CD14-positive monocyte (primary cell): ENCODE results near the gene GJC3. TPM values are rescaled to one million over a fixed set of nuclear protein-coding genes. Genes with fewer than 3 reads are reported as not detected.
A peak's percentile ranks its signal among the peaks of the same experiment; 100 is the strongest.

Experiments used
- DNase-seq, 3 donors: peaks; one replicate each; pipeline ENCODE4 v3.0.0-alpha.2; 2011 to 2022
- H2AFZ ChIP-seq: 2 replicates; pipeline ENCODE4 v1.6.0; 2012; ENCODE audit warnings: mild to moderate bottlenecking, low read depth, low read length, inconsistent platforms; ENCODE audit not compliant: insufficient read depth, poor library complexity, severe bottlenecking
- H3K27ac ChIP-seq, 2 donors: 1 replicate in 1 of 2; 2 replicates in 1 of 2; pipeline ENCODE4 v1.5.1; 2012 to 2013; ENCODE audit warnings: low read length in 2 of 2, control low read depth in 1 of 2, inconsistent platforms in 1 of 2, low read depth in 1 of 2, mild to moderate bottlenecking in 1 of 2
- H3K27me3 ChIP-seq, 2 donors: one replicate each; pipeline versions ENCODE4 v1.6.0 to v1.6.1; 2011 to 2013; ENCODE audit warnings: low read length in 2 of 2; ENCODE audit not compliant: control insufficient read depth in 2 of 2, insufficient read depth in 2 of 2
- H3K36me3 ChIP-seq, 2 donors: replicated peaks in 1 of 2; 1 replicate in 1 of 2; 2 replicates in 1 of 2; pipeline versions ENCODE4 v1.5.1 to v1.6.1; 2012 to 2013; ENCODE audit warnings: low read length in 2 of 2, control low read depth in 1 of 2, inconsistent platforms in 1 of 2, mild to moderate bottlenecking in 1 of 2; ENCODE audit not compliant: insufficient read depth in 2 of 2, control insufficient read depth in 1 of 2
- H3K4me1 ChIP-seq, 2 donors: 1 replicate in 1 of 2; 2 replicates in 1 of 2; pipeline versions ENCODE4 v1.5.1 to v1.6.1; 2012 to 2013; ENCODE audit warnings: low read length in 2 of 2, control low read depth in 1 of 2, inconsistent platforms in 1 of 2, mild to moderate bottlenecking in 1 of 2, moderate library complexity in 1 of 2; ENCODE audit not compliant: insufficient read depth in 2 of 2, control insufficient read depth in 1 of 2
- H3K4me2 ChIP-seq: replicated peaks from 2 replicates; pipeline ENCODE3; 2012; ENCODE audit warnings: low read length, moderate library complexity, mild to moderate bottlenecking; ENCODE audit not compliant: poor library complexity, severe bottlenecking; ENCODE audit errors: extremely low read depth
- H3K4me3 ChIP-seq, 3 experiments: fragments of 200-600 bp in 1 of 3; sonication (generic) in 1 of 3; replicated peaks in 1 of 3; 1 replicate in 2 of 3; 2 replicates in 1 of 3; pipeline ENCODE4 v1.5.1; 2011 to 2013; ENCODE audit warnings: low read length in 3 of 3, mild to moderate bottlenecking in 3 of 3, control low read depth in 2 of 3, low read depth in 2 of 3, inconsistent platforms in 1 of 3, moderate library complexity in 1 of 3
- H3K79me2 ChIP-seq: 2 replicates; pipeline ENCODE4 v1.6.0; 2012; ENCODE audit warnings: mild to moderate bottlenecking, control low read depth, inconsistent platforms, low read length, moderate library complexity; ENCODE audit not compliant: insufficient read depth
- H3K9ac ChIP-seq: 2 replicates; pipeline ENCODE4 v1.6.0; 2017; ENCODE audit warnings: low read length, mild to moderate bottlenecking; ENCODE audit not compliant: insufficient read depth, poor library complexity, severe bottlenecking
- H3K9me3 ChIP-seq, 2 donors: replicated peaks in 1 of 2; 1 replicate in 1 of 2; 2 replicates in 1 of 2; pipeline versions ENCODE4 v1.5.1 to v1.6.1; 2012 to 2013; ENCODE audit warnings: low read length in 2 of 2, control low read depth in 1 of 2; ENCODE audit not compliant: control insufficient read depth in 1 of 2, insufficient read depth in 1 of 2
- H4K20me1 ChIP-seq: 2 replicates; pipeline ENCODE4 v1.6.0; 2012; ENCODE audit warnings: mild to moderate bottlenecking, low read length, control low read depth, moderate library complexity; ENCODE audit not compliant: insufficient read depth
- H3K27ac Mint-ChIP-seq, 7 donors: one replicate each; pipeline ENCODE4 v1.8.0; 2020; ENCODE audit warnings: mild to moderate bottlenecking in 7 of 7, mixed read lengths in 7 of 7, moderate library complexity in 6 of 7, inconsistent platforms in 2 of 7
- H3K27me3 Mint-ChIP-seq, 3 donors: one replicate each; pipeline ENCODE4 v1.8.0; 2021 to 2022; ENCODE audit warnings: low read depth in 3 of 3, mild to moderate bottlenecking in 3 of 3, mixed read lengths in 3 of 3, moderate library complexity in 3 of 3, inconsistent platforms in 1 of 3
- H3K36me3 Mint-ChIP-seq, 2 donors: one replicate each; pipeline ENCODE4 v1.8.0; 2020; ENCODE audit warnings: mixed read lengths in 2 of 2, inconsistent platforms in 1 of 2, mild to moderate bottlenecking in 1 of 2
- H3K4me1 Mint-ChIP-seq: one replicate; pipeline ENCODE4 v1.8.0; 2020; ENCODE audit warnings: mild to moderate bottlenecking, mixed read lengths
- H3K4me3 Mint-ChIP-seq, 2 donors: one replicate each; pipeline ENCODE4 v1.8.0; 2020; ENCODE audit warnings: mild to moderate bottlenecking in 2 of 2, mixed read lengths in 2 of 2, moderate library complexity in 1 of 2
- H3K9me3 Mint-ChIP-seq, 7 donors: one replicate each; pipeline ENCODE4 v1.8.0; 2020 to 2022; ENCODE audit warnings: mixed read lengths in 7 of 7, mild to moderate bottlenecking in 6 of 7, moderate library complexity in 6 of 7, inconsistent platforms in 2 of 7
- CTCF ChIP-seq: fragments of 200-600 bp; IDR thresholded peaks from one replicate; pipeline ENCODE4 v1.8.0; 2022; ENCODE audit warnings: antibody characterized with exemption, mild to moderate bottlenecking
- WGBS: methylation state at CpG from one replicate; pipeline ENCODE4 v1.1.5; 2013; ENCODE audit warnings: missing lambda C conversion rate; ENCODE audit not compliant: insufficient coverage; 5-methylcytosine and 5-hydroxymethylcytosine counted together
- intact Hi-C, 2 donors: fragments of 100-400 bp; cut with micrococcal nuclease; formaldehyde crosslinking; loops; one replicate each; pipeline versions ENCODE4 v1.15.0 to v1.15.1; 2023
- polyA plus RNA-seq, 3 donors: library from polyadenylated mRNA; depleted of rRNA in 1 of 3; unstranded in 2 of 3; stranded (reverse) in 1 of 3; fragments of 300-500 nt in 2 of 3; fragments of >200 nt in 1 of 3; fragmentation: Illumina TruSeq in 2 of 3; gene quantifications; 1 replicate in 2 of 3; 2 replicates in 1 of 3; pipeline ENCODE4 v1.2.3, GENCODE V29; 2012 to 2021

The GJC3 gene
- polyA plus RNA-seq, 3 donors, result not detected

GRCh38 chr7:99897322-99898022 is 31.9 kb downstream of the GJC3 start:
- no peak overlapping the region for H3K4me3 Mint-ChIP-seq
- peak overlapping the region in 1 of 7 donors; percentile 44 for H3K27ac Mint-ChIP-seq
- H2AFZ ChIP-seq, result no peak overlapping the region
- peaks cover 7% of the 10 kb centered on the region for H3K4me1 Mint-ChIP-seq
- no peaks in the 10 kb centered on the region for H3K79me2 ChIP-seq
- H4K20me1 ChIP-seq, result peaks cover 6% of the 10 kb centered on the region
- no peak for TF ChIP-seq CTCF
- peaks cover 0 to 2% (median 0%) of the 10 kb centered on the region in 7 donors for H3K9me3 Mint-ChIP-seq
- peaks cover 29 to 49% of the 10 kb centered on the region in 2 donors for H3K36me3 ChIP-seq
- H3K4me1 ChIP-seq, result peaks cover 4 to 7% of the 10 kb centered on the region in 2 donors
- no peak overlapping the region for H3K4me2 ChIP-seq
- H3K27me3 ChIP-seq, result no peaks in the 10 kb centered on the region
- no peak overlapping the region for H3K9ac ChIP-seq
- no peaks in the 10 kb centered on the region for H3K27me3 Mint-ChIP-seq
- 60% methylated on average over 3 of the region's 6 CpGs for WGBS
- H3K4me3 ChIP-seq, result no peak overlapping the region
- intact Hi-C loops, result no loop called here
- no peak for DNase-seq
- H3K27ac ChIP-seq, result no peak overlapping the region
- H3K9me3 ChIP-seq, result no peaks in the 10 kb centered on the region
- H3K36me3 Mint-ChIP-seq, result peaks cover 46 to 55% of the 10 kb centered on the region in 2 donors

- H3K9ac ChIP-seq, result no peak overlapping the region
- H2AFZ ChIP-seq, result no peak overlapping the region
- intact Hi-C loops, result no loop called here
- Mint-ChIP-seq H3K27me3 (no peaks in the 10 kb centered on the region), H3K36me3 (peaks cover 44 to 55% of the 10 kb centered on the region in 2 donors), H3K27ac (no peak overlapping the region), H3K4me1 (peaks cover 7% of the 10 kb centered on the region), H3K4me3 (no peak overlapping the region), H3K9me3 (peaks cover 0 to 8% (median 4%) of the 10 kb centered on the region in 7 donors)
- H3K4me1 ChIP-seq, result peaks cover 4 to 7% of the 10 kb centered on the region in 2 donors
- no peaks in the 10 kb centered on the region for H3K27me3 ChIP-seq
- no peaks in the 10 kb centered on the region for H3K9me3 ChIP-seq
- no peak overlapping the region for H3K4me2 ChIP-seq
- no peak overlapping the region for H3K27ac ChIP-seq
- no peak for DNase-seq
- no peak overlapping the region for H3K4me3 ChIP-seq
- no peaks in the 10 kb centered on the region for H3K79me2 ChIP-seq
- H3K36me3 ChIP-seq, result peaks cover 14 to 49% of the 10 kb centered on the region in 2 donors
- H4K20me1 ChIP-seq, result peaks cover 2% of the 10 kb centered on the region
- TF ChIP-seq CTCF, result no peak
Measured at GRCh38 chr7:99894738-99895137, 34.7 kb downstream of the GJC3 start.
